Keratinocyte (primary cell): ENCODE measurements around the gene IL1RAP. TPM values are rescaled to one million over a fixed set of nuclear protein-coding genes. Genes with fewer than 3 reads are reported as not detected.

ENCODE experiments used
- DNase-seq: peaks from one replicate; pipeline ENCODE4 v3.0.0-alpha.2; 2011; ENCODE audit warnings: low read depth, missing footprints, low spot score
- FAIRE-seq: peaks from 2 replicates; lab custom pipeline; 2011; peaks lifted over from hg19 to GRCh38; lab: Jason Lieb, UNC
- H2AFZ ChIP-seq: 2 replicates; pipeline ENCODE4 v1.6.0; 2012; ENCODE audit warnings: low read length, control low read depth, inconsistent platforms; ENCODE audit not compliant: control insufficient read depth
- H3K27ac ChIP-seq: 2 replicates; pipeline ENCODE4 v1.5.1; 2011; ENCODE audit warnings: low read length; ENCODE audit not compliant: control insufficient read depth, insufficient read depth
- H3K27me3 ChIP-seq: 3 replicates; pipeline ENCODE4 v1.6.0; 2011; ENCODE audit warnings: low read length; ENCODE audit not compliant: control insufficient read depth, insufficient read depth; ENCODE audit errors: extremely low read depth
- H3K36me3 ChIP-seq, 2 experiments: 2 replicates in 1 of 2; 3 replicates in 1 of 2; pipeline ENCODE4 v1.5.1; 2011; ENCODE audit warnings: low read length in 2 of 2, mild to moderate bottlenecking in 1 of 2; ENCODE audit not compliant: control insufficient read depth in 2 of 2, insufficient read depth in 2 of 2; ENCODE audit errors: extremely low read depth in 1 of 2
- H3K4me1 ChIP-seq: 3 replicates; pipeline ENCODE4 v1.5.1; 2011; ENCODE audit warnings: low read length; ENCODE audit not compliant: control insufficient read depth, insufficient read depth; ENCODE audit errors: extremely low read depth
- H3K4me2 ChIP-seq: 3 replicates; pipeline ENCODE4 v1.6.0; 2011; ENCODE audit warnings: low read depth, low read length; ENCODE audit not compliant: control insufficient read depth, insufficient read depth; ENCODE audit errors: extremely low read depth
- H3K4me3 ChIP-seq, 3 experiments: fragments of 200-600 bp in 1 of 3; sonication (generic) in 1 of 3; 2 replicates in 2 of 3; 3 replicates in 1 of 3; pipeline ENCODE4 v1.5.1; 2011 to 2016; ENCODE audit warnings: low read length in 3 of 3, mild to moderate bottlenecking in 3 of 3, control low read depth in 2 of 3, inconsistent platforms in 1 of 3, low read depth in 1 of 3, mixed read lengths in 1 of 3, mixed run types in 1 of 3, moderate library complexity in 1 of 3; ENCODE audit not compliant: control insufficient read depth in 2 of 3, insufficient read depth in 2 of 3; ENCODE audit errors: extremely low read depth in 1 of 3
- H3K79me2 ChIP-seq: 2 replicates; pipeline ENCODE4 v1.6.0; 2012; ENCODE audit warnings: low read length; ENCODE audit not compliant: control insufficient read depth, insufficient read depth
- H3K9ac ChIP-seq: 3 replicates; pipeline ENCODE4 v1.6.0; 2011; ENCODE audit warnings: low read length; ENCODE audit not compliant: control insufficient read depth, insufficient read depth; ENCODE audit errors: extremely low read depth
- H3K9me1 ChIP-seq: 3 replicates; pipeline ENCODE4 v1.6.0; 2011; ENCODE audit warnings: low read length; ENCODE audit not compliant: control insufficient read depth, insufficient read depth; ENCODE audit errors: extremely low read depth
- H3K9me3 ChIP-seq: 2 replicates; pipeline ENCODE4 v1.5.1; 2012; ENCODE audit warnings: low read depth, low read length; ENCODE audit not compliant: control insufficient read depth
- H4K20me1 ChIP-seq: 3 replicates; pipeline ENCODE4 v1.6.0; 2011; ENCODE audit warnings: low read length; ENCODE audit not compliant: control insufficient read depth, insufficient read depth; ENCODE audit errors: extremely low read depth
- EZH2 ChIP-seq: IDR thresholded peaks from one replicate; pipeline ENCODE4 v1.6.1; 2012; ENCODE audit warnings: inconsistent platforms, mild to moderate bottlenecking, low read length, moderate library complexity
- dilution Hi-C: fragments of 300-500 bp; cut with MboI; formaldehyde crosslinking; loops from one replicate; pipeline ENCODE4 v1.7.0; 2020; ENCODE audit warnings: low sequenced_read_pairs; ENCODE audit not compliant: extremely low pct_ligation_motif_present
- polyA plus RNA-seq, 5 experiments: library from polyadenylated mRNA; depleted of rRNA in 3 of 5; stranded (reverse) in 3 of 5; stranded (forward) in 1 of 5; unstranded in 1 of 5; fragments of >200 nt; gene quantifications; 1 replicate in 1 of 5; 2 replicates in 3 of 5; 3 replicates in 1 of 5; pipeline versions ENCODE4 v1.2.1 to v1.2.3, GENCODE V29; 2011 to 2012; ENCODE audit warnings: missing spikeins in 2 of 5, low read depth in 1 of 5, low replicate concordance in 1 of 5
- TF ChIP-seq, protein P1 (sequence below), 3 experiments: IDR thresholded peaks in 1 of 3; conservative IDR thresholded peaks in 1 of 3; optimal IDR thresholded peaks in 1 of 3; 2 replicates in 2 of 3; 3 replicates in 1 of 3; pipeline versions ENCODE3 to v1.5.1; 2011; ENCODE audit warnings: low read length in 3 of 3, mild to moderate bottlenecking in 3 of 3, moderate library complexity in 2 of 3, control low read depth in 1 of 3, inconsistent platforms in 1 of 3; ENCODE audit not compliant: insufficient read depth in 2 of 3; ENCODE audit errors: extremely low read depth in 1 of 3

The IL1RAP gene
- polyA plus RNA-seq, 1 donor (not counting 4 experiments of a cell fraction or from before 2014, with no cell fraction given) = 69.7 TPM

DNA sequence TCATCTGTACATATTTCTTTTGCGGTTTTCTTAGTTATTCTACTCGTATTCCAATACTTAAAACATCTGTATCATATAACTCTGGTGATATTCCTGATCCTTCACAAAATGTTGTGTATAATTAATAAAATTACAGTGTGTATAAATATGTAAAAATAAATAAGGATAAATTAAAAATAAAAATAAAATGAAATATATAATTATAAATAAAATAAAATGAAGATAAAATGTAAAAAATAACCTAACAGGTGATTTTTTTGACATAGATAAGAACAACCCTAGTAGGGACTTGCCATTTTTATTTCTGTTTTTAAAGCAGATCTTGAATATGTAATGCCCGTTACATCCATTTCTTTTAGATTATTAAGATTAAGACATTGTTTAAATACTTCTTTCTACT, 25.6 kb downstream of the IL1RAP start:
- H3K4me1 ChIP-seq = peaks cover 52% of the 10 kb centered on the region
- no peak overlapping the region for H3K4me2 ChIP-seq
- peaks cover 84% of the 10 kb centered on the region for H3K79me2 ChIP-seq
- H3K9ac ChIP-seq = no peak overlapping the region
- H3K4me3 ChIP-seq = no peak overlapping the region
- peaks cover 0 to 6% of the 10 kb centered on the region in 2 experiments for H3K36me3 ChIP-seq
- dilution Hi-C loops = no loop called here
- no peaks in the 10 kb centered on the region for H3K9me3 ChIP-seq
- H3K27me3 ChIP-seq = no peaks in the 10 kb centered on the region
- DNase-seq = no peak
- FAIRE-seq = no peak
- no peaks in the 10 kb centered on the region for H3K9me1 ChIP-seq
- no peak overlapping the region for H2AFZ ChIP-seq
- TF ChIP-seq EZH2 = no peak
- TF ChIP-seq, protein P1, sequence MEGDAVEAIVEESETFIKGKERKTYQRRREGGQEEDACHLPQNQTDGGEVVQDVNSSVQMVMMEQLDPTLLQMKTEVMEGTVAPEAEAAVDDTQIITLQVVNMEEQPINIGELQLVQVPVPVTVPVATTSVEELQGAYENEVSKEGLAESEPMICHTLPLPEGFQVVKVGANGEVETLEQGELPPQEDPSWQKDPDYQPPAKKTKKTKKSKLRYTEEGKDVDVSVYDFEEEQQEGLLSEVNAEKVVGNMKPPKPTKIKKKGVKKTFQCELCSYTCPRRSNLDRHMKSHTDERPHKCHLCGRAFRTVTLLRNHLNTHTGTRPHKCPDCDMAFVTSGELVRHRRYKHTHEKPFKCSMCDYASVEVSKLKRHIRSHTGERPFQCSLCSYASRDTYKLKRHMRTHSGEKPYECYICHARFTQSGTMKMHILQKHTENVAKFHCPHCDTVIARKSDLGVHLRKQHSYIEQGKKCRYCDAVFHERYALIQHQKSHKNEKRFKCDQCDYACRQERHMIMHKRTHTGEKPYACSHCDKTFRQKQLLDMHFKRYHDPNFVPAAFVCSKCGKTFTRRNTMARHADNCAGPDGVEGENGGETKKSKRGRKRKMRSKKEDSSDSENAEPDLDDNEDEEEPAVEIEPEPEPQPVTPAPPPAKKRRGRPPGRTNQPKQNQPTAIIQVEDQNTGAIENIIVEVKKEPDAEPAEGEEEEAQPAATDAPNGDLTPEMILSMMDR (optimal IDR thresholded peaks at IDR 0.05 in 1 of 3, IDR thresholded peaks at IDR 0.05 in 1 of 3, conservative IDR thresholded peaks at IDR 0.05 in 1 of 3; ENCODE audit: extremely low read depth in 1 of 3, insufficient read depth in 2 of 3, low read length in 3 of 3) = no peak
- H3K27ac ChIP-seq = no peak overlapping the region
- H4K20me1 ChIP-seq = no peaks in the 10 kb centered on the region

DNA sequence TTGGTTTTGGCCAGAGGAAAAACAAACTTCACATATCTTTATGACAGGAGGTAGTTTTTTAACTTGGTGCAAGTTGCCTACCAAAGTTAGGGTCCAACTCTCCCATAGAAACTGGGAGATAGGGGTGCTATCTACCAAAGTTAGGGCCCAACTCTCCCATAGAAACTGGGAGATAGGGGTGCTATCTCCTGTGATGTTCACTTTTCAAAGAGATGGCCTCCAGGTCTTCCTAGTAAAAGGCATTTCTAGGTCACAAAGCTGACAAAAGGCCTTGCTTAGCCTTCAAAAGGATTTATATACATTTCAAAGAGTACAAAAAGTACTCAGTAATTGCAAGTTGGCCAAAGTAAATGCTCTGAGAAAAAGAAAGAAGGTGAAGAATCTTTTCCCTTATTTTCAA, 27.1 kb downstream of the IL1RAP start:
- Histone ChIP-seq H3K9me1 (no peaks in the 10 kb centered on the region), H3K4me2 (no peak overlapping the region), H4K20me1 (no peaks in the 10 kb centered on the region), H3K9me3 (no peaks in the 10 kb centered on the region), H2AFZ (no peak overlapping the region), H3K9ac (no peak overlapping the region), H3K36me3 (peaks cover 3 to 8% of the 10 kb centered on the region in 2 experiments), H3K4me3 (no peak overlapping the region), H3K27ac (no peak overlapping the region), H3K79me2 (peaks cover 89% of the 10 kb centered on the region), H3K4me1 (peaks cover 37% of the 10 kb centered on the region), H3K27me3 (no peaks in the 10 kb centered on the region)
- no peak for FAIRE-seq
- TF ChIP-seq EZH2 = no peak
- TF ChIP-seq, protein P1 (optimal IDR thresholded peaks at IDR 0.05 in 1 of 3, IDR thresholded peaks at IDR 0.05 in 1 of 3, conservative IDR thresholded peaks at IDR 0.05 in 1 of 3; ENCODE audit: extremely low read depth in 1 of 3, insufficient read depth in 2 of 3, low read length in 3 of 3) = no peak
- dilution Hi-C loops = no loop called here
- DNase-seq = no peak
